Colon (tissue), 2 donors: ENCODE results near the gene FAM193A.
"Not testable (repeated sequence)": the region's sequence is repeated elsewhere in the genome, so short reads cannot be mapped to it uniquely, and the experiment has no call there.

Experiments used
- FAIRE-seq: peaks from 2 replicates; lab custom pipeline; 2012; peaks lifted over from hg19 to GRCh38; lab: Jason Lieb, UNC
- donor health status: control.
- donor health status: control.

Gene FAM193A

DNA sequence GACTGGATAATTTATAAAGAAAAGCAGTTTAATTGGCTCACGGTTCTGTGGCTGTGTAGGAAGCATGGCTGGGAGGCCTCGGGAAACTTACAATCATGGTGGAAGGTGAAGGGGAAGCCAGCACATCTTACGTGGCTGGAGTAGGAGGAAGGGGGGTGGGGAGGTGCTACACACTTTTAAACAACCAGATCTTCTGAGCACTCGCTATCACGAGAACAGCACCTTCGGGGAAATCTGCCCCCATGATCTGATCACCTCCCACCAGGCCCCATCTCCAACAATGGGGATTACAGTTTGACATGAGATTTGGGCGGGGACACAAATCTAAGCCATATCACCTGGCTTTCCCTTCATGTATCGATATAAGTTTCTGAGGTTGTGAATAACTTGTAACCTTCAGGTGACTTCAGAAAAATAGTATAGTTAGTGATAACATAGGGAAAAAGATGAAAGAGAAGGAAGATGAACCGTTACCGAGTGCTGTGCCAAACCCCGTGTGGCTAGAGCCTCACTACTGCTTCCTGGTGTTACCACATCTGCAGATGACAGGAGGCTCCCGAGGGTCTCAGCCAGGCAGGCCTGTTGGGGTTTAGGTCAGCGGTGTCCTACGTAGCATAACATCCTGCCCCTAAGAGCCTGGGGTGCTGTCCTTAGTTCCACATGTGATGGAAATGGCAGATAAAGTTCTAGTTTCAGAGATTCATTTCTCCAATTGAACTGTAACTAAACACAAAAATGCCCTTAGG lies 116.1 kb downstream of the FAM193A start:
- FAIRE-seq, result no peak

DNA sequence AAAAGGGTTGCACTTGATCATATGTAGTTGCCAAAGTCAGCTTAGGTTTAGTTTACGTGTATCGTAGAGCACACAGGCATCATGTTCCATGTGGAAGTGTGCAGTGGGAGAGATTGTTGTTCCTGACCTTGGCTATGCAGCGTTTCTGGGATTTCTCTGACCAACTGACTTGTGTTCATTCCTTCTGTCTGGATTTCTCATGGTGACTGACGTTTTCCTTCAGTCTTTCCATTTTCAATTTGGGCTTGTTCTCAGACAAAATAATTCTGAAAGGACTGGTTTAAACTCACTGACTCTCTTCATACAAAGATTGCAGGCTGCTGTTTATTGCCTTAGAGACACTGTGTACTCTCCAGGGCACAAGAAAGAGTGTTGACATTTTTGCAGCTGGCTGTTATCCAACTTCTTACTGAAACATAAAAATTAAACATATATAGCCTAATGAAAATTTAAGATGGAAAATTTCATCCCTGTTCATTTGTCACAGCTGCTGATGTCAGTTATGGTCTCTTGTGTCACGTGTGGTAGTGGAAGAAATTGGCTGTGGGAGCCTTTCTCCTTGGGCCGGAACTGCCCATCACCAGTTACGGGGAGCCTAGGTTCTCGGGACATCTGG lies 124.3 kb downstream of the FAM193A start:
- FAIRE-seq, result no peak

DNA sequence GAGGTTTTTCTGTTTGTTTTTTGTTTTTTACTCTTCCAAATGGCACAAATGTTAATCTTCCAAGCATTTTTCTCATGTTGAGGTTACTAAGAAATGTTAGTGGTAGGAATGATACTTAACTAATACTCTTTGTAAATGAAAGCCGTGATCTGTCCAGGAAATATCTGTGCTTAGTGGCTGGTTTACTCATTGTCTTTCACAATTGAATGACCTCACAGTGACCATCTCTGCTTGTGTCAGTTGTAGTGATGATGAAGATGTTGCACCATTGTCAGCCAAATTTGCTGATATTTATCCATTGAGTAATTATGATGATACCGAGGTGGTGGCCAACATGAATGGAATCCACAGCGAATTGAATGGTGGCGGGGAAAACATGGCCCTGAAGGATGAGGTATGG lies 126.2 kb downstream of the FAM193A start:
- no peak for FAIRE-seq

DNA sequence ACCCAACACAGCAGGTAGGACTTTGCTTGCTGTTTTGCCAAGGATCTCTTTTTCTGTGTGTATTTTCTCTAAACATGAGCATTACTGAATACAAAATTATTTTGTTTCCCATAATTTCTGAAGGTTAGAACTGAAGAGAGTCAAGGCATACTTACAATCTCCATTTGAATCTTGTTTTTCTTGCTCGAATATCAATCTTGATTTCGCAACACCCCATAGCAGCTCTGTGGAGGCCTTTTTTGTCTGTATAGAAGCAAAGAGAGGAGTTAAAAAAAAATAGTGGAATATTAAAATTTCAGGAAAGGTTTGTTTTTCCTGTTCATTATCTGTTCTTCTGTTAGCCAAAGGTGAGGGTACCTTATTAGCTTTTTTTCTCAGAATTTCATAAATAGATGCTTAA lies 126.8 kb downstream of the FAM193A start:
- no peak for FAIRE-seq

DNA sequence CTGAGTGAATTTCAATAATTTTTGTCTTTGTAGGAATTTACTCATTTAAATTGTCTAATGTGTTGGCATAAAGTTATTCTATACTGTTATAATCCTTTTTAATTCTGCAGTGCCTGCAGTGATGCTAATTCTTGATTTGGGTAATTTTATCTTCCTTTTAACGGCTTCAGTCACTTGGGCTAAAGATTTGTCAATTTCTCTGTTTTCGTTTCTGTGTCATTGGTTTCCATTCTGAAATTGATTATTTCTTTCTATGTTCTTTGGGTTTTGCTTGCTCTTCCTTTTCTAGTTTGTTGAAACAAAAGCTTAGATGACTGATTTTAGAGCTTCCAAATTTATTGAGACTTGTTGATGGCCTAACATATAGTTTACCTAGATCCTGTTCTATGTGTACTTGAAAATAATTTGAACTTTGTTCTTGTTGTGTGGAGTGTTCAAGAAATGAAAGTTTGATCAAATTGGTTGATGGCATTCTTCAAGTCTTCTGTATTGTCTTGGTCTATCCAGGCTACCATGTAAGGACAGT lies 130.3 kb downstream of the FAM193A start:
- FAIRE-seq, result no peak

DNA sequence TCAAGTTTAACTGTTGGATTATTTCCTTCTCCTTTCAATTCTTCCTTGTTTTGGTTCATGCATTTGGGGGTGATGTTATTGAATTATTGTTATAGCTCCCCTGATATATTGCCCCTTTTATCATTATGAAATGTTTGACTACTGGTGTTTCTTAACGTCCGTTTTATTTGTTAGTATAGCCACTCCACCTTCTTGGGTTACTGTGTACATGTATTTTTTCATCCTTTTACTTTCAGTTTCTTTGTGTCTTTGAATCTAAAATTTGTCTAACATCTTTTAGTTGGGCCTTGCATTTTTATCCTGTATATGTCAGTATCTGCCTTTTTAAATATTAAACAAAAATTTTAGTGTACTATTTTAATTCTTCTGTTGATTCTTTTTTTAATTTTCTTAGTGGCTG lies 131.0 kb downstream of the FAM193A start:
- peak; percentile 58 for FAIRE-seq

DNA sequence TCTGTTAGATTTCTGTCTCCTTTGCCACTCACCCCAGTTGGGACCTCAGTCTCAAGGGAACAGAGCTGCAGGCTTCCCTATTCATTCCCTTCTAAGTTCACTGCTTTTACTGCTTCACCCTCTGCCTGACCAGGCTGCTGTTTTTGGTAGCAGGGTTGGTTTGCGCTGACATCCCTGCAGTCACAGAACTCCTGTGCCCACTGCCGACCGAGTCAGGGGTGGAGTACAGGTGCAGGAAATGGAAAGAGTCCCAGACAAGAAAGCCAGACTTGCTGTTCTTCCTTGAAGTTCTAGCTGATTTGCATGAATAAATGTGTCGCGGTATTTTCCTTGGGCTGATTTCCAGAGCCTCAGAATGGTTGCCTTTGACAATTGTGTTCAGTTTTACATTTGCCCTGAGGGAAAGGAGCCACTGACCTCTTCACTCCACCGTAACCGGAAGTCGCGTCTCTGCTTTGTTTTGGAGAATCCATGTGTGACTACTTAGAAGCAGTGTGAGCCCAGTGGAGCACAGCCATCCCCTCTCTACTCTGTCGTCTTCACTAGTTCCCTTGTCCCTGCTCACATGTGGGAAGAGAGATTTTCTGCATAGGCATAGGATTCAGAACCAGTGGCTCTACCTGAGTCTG lies 134.9 kb downstream of the FAM193A start:
- no peak for FAIRE-seq

DNA sequence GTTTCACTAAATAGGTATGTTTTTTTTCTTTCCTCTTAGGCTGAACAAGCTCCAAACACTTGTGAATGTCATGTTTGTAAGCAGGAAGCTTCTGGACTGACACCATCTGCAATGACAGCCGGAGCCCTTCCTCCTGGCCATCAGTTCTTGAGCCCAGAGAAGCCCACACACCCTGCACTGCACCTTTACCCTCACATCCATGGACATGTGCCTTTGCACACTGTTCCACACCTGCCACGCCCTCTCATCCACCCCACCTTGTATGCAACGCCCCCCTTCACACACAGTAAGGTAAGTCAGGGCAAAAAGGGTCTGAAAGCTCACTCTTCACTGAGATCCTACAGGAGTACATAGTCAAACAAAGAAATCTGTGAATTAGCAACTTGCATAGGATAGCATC lies 135.6 kb downstream of the FAM193A start:
- FAIRE-seq, result no peak

DNA sequence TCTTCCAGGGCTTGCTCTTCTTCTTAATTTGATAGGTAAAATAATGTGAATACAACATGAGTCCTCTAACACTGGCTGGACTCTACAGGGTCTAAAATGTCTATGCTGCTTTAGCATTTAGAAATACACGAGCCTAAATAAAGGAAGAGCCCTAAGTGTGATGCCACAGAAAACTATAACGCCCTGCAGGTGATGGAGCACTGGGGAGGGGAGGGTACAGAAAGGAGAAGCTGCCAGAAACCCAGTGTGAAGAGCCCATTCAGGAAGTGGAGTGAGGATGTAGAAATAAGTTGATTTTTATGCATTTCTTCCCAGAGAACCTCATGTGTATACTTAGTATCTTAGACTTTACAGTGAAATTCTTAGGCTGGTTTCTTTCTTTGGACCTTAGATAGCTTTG lies 136.3 kb downstream of the FAM193A start:
- no peak for FAIRE-seq

DNA sequence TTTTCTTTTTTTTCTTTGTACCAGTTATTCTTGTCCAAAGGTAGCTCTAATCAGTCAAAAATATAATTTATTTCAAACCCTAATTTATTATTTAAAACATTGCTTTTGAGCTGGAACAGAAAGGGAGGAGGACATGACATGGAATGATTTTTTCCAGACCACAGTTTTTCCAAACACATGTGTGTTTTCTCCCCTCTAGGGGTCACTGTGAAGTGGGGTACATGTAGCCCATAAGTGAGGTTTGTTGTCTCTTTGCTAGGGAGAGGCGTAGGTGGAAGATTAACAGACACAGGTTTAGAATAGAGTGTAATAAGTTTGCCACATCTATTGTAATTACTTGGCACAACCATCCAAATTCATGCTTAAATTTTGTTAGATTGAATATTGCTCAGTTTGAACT lies 136.7 kb downstream of the FAM193A start:
- no peak for FAIRE-seq

DNA sequence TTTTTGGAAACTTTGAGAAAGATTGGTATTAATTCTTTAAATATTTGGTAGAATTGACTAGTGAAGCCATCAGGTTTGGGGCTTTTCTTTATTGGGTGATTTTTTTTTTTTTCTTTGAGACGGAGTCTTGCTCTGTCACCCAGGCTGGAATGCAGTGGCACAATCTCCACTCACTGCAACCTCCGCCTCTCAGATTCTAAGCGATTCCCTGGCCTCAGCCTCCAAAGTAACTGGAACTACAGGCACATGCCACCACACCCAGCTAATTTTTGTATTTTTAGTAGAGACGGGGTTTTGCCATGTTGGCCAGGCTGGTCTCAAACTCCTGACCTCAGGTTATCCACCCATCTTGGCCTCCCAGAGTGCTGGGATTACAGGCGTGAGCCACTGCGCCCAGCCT lies 143.3 kb downstream of the FAM193A start:
- FAIRE-seq, result not testable (repeated sequence)

DNA sequence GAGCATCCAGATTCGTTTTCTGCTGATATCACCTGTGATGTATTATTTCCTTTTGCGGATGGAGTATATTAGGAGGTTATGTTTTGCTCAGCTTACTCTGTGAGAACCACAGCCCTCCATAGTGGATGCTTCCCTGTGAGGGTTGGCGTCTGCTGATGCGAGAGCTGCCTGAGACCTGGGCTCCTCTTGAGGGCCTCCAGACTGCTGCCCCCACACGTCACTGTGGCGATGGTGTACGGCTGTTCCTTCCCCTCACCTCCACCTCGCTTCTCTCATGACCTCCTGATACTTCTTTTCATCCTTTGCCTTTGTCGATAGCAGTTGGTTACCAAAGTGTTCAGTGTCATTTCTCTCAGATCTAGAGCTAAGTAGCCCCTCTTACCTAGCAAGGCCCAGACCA lies 148.0 kb downstream of the FAM193A start:
- no peak for FAIRE-seq

DNA sequence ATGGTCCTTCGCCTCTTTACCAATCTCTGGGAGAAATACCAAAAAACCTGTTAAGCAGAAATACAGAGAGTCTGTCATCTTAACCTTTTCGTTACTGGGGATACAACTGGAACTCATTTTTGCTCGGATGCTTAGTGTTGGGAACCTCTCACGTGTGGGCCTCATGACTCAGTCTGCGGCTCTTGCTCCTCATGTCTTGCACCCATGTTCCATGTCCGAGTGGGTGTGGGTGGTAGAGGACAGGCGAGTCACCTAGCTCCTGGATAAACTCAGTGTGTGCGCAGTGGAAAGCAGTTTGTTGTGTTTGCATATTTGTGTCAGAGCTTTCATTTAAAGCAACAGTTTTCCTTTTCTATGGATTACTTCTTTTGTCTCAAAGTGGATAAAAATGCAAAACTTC lies 149.1 kb downstream of the FAM193A start:
- FAIRE-seq, result no peak

DNA sequence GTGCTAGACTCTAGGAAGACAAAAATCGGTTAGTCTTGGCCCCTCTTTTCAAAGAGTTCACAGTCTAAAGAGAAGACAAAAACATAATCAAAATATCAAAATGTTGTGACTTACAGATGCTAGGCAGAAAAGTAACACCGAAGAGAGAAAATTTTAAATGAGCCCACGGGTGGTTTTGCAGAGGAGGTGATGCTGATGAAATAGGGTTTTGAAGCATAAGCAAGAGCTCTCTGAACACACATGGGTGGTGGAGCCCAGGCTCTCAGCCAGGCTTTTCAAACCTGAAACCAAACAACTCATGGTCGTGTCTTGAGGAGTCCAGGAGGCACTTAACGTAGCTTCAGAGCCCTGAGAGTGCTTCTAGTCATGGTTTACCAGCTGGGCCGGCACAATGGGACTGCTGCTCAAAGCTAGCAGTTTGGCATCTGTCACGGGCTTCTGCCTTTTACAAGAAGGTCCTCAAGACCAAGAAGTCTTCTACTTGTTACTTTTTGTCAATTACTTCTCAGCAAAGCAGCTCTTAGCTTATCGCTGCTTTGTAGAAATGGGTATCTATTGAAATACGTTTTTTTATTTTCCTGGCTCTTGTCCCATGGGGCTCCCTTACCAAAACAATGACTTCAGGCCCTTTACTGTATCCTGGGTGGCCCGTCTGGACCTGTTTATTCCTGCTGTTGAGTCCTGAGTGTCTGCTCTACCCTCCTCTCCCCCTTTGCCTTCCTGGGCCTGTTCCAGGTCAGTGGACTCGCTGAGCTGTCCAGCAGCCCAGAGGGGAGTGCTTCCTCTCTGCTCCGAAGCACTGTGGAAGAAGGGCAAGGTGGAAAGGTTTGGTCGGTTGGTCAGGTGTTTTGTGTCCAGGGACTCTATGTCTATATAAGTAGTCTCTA lies 150.2 kb downstream of the FAM193A start:
- FAIRE-seq, result no peak

DNA sequence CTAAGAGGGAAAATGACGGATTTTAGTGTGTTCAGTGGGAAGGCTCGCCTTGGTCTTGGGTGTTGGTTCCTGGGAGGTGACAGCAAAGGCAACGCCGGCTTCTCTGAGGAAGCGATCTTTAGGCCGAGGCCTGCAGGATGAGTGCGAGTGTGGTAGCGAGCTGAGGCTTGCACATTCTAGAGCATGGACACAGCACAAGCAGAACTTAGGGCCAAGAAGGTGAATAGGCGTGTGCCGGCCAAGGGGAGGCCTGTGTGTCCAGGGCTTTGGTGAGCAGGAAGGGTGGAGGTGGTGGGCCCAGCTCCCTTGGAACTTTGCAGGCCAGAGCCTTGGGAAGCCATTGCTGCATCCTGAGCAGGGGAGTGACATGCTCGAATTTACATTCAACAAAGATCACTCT lies 151.8 kb downstream of the FAM193A start:
- FAIRE-seq, result no peak

DNA sequence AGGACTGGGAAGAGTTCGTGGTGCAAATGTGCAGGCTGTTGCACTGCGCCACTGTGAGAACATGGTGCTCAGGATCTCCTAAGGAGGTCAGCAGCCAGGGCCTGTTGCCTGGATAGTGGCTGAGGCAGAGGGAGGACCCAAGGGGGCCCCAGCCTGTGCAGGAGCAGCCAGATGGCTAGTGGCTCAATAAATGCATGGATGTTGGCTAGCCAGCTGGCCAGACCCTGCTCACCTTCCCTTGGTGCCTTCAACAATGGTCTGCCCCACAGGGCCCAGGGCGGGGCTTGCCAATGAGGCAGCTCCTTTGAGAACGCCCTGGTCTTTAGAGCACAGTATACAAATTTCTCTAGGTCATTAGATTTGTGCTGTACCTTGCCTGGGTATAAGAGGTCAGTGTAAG lies 152.2 kb downstream of the FAM193A start:
- no peak for FAIRE-seq

DNA sequence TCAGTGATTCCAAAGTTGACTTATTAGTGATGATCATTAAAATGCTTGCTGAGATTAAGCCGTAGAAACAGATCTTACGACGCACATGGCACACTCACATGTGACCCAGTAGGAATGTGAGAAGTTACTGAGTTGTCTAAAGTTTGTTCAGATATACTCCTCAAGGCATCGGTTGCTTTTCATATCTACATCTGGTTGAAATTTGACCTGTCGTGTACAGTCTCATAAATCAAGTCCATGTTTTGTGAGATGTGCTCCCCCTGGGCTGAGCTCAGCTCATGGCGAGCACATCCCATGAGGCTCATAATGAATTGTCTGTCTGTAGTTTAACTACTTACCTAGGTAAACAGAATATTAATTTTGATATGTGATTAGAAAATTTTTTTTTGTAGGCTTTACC lies 152.7 kb downstream of the FAM193A start:
- FAIRE-seq, result no peak

DNA sequence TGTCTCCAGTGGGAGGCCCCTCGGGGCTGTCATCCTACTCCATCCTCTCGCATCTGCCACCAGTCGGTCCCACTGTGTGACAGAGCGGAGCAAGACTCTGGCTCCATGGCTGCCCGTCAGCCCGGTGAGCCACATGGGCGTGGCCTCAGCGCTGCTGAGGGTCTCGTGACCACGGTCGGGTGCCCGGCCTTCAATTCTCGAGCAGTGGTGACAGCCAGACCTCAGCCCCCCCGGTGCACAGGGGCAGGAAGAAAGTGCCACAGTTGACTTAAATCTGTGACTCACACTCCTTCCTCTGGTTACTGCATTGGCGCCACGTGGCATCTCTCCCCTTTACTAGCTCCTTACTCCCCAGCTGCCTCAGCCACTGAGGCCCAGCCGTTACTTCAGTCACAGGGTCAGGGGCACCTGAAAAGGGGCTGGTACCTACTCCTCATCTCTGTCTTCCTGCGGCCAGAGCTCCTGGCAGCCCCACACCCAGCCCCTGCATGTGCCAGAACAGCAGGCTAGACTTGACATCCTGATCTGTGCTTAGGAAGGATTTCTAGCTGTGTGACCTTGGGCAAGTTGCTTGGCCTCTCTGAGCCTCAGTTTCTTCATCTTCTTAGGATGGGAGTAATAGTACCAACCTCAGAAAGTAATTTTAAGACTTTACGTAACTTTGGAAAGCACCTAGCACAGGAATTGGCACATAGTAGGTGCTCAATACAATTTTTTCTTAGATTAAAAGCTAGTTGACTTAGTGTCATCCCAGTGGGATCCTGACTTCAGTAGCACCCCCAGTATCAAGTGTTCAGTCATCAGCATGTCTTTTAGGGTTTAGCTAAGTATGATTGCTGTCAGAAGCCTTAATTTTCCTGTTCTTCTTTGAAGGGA lies 153.6 kb downstream of the FAM193A start:
- FAIRE-seq, result no peak

DNA sequence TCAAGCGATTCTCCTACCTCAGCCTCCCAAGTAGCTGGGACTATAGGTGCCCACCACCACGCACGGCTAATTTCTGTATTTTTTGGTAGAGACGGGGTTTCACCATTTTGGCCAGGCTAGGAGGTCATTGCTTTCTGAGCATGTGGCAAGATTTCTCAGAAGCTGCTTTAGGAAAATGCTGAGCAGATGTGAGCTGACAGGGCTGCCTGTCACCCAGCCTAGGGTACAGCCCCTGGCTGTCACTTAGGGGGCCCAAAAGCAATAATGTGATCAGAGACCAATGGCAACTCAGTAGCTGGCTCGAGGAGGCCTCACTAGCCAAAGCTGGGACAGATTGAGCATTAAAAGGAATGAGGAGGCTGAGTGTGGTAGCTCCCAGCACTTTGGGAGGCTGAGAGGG lies 154.9 kb downstream of the FAM193A start:
- FAIRE-seq, result no peak

DNA sequence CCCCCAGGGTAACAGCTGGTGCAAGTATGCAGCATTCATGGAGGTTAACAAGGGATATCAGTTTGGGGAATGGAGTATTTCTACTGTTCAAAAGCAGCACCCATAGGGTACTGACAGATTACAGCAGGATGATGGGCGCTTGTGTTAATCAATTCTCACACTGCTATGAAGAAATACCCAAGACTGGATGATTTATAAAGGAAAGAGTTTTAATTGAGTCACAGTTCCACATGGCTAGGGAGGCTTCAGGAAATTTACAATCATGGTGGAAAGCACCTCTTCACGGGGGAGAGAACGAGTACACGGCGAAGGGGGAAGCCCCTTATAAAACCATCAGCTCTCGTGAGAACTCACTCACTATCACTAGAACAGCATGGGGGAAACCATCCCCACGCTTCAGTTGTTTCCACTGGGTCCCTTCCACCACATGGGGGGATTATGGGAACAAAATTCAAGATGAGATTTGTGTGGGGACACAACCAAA lies 155.5 kb downstream of the FAM193A start:
- no peak for FAIRE-seq

DNA sequence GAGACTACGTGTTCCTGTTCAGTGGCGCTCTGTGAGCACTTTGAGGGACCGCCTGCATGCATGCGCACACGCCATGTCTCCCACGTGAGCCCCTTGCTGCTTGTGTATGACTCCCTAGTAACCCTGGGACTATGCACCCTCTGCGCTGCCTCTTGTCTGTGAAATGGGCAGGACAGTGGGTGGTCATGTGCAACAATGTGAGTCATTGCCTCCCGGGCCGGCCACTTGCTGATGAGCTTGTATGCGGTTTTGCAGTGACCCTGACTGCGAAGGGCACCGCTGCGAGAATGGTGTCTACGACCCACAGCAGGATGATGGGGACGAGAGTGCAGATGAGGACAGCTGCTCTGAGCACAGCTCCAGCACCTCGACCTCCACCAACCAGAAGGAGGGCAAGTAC lies 158.2 kb downstream of the FAM193A start:
- FAIRE-seq, result no peak
